ENCODE results near the gene ATAD3A.
A peak's percentile ranks its signal among the peaks of the same experiment; 100 is the strongest.

Gene ATAD3A

GRCh38 chr1:1540090-1540817, 28.3 kb downstream of the ATAD3A start, which contains the start of gene TMEM240:
TMEM240 (minus strand) TSS chr1:1540624; CDS start chr1:1540346, 278 bp downstream.
- DNase-seq (ENCODE audit: low spot score): peak; percentile 90

DNA sequence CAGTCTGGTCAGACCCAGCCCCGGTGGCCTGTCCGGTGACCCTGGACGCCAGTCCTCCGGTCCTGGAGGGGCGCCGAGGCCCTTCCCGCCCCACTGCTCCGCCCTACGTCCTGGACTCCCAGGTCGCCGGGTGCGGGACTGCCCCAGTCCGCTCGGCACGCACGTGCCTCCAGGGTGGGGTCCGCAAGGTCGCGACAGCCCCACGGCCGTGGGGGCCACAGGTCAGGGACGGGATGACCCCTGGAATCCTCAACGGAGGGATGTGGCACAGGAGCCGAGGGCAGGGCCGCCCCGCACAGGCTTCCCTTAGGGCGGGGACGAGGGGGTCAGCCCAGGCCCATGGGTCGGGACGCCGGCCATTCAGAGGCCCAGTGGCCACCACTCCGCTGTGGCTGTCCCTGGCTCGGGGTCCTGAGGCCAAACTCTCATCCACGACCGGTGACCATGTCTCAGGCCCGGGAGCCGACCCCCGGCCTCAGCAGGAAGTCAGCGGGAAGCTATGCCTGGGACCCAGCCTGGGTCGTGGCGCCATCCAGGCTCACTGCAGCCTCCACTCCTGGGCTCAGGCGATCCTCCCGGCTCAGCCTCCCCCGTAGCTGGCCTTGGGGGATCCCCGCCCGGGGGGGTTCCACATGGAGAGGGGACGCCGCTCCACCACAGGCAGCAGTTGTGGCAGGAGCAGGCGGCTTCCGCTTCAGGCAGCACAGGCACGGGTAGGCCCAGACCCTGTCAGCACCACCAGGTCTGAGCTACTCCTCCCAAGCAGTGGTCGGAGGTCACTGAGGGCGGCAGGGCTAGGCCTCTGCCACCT, 29.1 kb downstream of the ATAD3A start:
- no peak for DNase-seq (ENCODE audit: low spot score)

- no peak for DNase-seq (ENCODE audit: low spot score)
Observed at GRCh38 chr1:1541956-1542765, 30.2 kb downstream of the ATAD3A start.

DNA sequence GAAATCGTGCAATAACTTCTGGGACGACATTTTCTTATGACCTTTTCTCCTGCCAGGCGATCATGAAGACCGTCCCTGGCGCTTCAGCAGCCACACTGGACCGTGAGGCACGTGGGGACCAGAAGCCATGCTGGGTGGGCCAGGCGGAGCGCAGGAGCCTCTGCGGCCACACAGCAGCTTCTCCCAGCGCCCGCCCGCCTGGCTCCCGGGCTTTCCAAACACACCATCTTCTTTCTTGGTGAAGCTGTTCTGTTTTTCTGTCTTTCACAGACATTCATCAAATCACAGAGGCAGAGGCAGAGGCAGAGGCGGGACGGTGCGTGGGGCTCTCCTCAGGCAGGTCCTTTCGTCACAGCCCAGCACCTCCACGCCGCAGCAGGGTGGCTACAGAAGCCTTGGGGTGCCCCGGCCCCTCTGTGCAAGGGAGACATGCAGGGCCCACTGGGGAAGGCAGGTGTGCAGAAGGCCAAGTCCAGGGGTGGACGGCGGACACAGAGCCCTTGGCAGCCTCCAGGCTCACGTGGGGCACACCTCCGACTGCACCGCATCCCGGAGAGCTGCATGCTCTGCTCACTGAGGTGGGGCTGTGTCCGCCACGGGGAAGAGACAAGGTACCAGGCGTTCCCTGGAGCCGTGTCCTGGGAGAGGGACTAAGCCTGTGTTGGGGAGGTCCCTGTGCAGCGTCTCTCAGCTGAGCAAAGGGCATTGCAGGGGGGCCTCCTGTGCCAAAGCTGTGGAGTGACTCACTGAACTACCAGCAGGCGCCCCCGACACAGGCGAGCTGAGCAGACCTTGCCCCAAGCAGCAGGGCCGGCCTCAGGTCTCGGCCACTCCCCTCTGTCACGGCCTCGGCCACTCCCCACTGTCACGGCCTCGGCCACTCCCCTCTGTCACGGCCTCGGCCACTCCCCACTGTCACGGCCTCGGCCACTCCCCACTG, 31.1 kb downstream of the ATAD3A start:
- DNase-seq (ENCODE audit: low spot score): no peak

DNA sequence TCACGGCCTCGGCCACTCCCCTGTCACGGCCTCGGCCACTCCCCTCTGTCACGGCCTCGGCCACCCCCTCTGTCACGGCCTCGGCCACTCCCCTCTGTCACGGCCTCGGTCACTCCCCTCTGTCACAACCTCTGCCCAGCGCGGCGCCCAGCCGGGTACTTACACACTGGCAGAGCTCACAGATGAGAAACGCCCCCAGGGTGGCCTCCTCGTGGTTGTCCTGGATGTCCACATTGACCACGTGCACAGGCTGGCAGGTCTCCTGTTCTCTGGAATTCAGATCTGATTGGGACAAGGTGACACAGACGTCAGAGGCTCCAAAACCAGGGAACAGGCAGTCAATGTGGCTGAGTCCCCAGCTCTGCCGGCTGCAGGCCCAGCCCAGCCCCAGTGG, 31.7 kb downstream of the ATAD3A start:
- no peak for DNase-seq (ENCODE audit: low spot score)

GRCh38 chr1:1544544-1544943, 32.6 kb downstream of the ATAD3A start:
- DNase-seq (ENCODE audit: low spot score): no peak

- DNase-seq (ENCODE audit: low spot score): no peak
Observed at GRCh38 chr1:1545946-1546737, 34.2 kb downstream of the ATAD3A start.

DNA sequence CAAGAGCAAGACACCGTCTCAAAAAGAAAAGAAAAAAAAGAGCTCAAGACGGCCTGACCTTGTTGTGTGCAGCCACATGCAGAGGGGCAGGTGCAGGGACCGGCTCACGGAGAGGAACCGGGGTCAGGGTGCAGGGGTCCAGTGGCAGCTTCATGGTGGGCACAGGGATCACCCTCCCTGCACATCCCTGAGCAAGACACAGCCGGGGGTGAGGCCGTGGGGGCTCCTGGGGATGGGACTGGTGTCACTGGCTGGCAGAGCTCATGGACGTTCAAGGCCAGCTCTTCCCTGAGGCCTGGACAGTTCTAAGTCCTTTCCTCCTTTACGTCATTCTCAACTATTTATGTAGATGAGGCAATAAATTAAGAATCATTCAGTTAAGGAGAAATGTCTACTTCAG, 35.0 kb downstream of the ATAD3A start:
- no peak for DNase-seq (ENCODE audit: low spot score)

DNA sequence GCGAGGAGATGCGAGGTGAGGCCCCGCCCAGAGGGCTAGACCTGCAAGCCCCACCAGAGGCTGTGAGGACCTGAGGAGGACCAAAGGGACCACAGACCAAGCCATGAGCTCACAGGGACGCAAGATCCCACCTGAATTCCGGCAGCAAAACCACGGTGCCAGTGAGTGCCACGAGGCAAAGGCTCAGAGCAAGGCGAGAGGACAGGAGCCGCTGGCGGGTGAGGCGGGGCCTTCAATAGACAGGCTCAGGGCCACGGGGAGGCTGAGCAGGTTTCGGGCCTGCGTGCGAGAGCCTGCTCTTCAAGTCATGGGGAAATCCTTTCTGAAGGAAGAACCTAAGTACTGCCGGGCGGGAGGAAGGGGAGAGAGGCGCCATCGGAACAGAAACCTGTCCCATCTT, 35.5 kb downstream of the ATAD3A start:
- no peak for DNase-seq (ENCODE audit: low spot score)

- no peak for DNase-seq (ENCODE audit: low spot score)
Observed at GRCh38 chr1:1548591-1548990, 36.6 kb downstream of the ATAD3A start.

DNA sequence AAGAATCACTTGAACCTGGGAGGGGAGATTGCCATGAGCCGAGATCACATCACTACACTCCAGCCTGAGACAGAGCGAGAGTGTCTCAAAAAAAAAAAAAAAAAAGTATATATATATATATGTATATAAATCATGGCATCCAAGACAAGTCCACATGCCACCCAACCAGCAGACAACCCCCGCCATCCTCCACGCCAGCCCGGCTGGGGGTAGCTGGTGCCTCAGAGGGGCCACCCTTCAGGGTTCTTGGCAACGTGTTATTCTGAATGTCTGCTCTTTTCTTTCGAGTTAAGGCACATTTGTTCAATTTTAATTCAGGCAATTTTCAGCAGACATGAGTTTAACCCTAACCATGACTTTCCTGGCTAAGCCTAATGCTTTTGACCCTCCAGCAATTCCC, 38.1 kb downstream of the ATAD3A start:
- no peak for DNase-seq (ENCODE audit: low spot score)

DNA sequence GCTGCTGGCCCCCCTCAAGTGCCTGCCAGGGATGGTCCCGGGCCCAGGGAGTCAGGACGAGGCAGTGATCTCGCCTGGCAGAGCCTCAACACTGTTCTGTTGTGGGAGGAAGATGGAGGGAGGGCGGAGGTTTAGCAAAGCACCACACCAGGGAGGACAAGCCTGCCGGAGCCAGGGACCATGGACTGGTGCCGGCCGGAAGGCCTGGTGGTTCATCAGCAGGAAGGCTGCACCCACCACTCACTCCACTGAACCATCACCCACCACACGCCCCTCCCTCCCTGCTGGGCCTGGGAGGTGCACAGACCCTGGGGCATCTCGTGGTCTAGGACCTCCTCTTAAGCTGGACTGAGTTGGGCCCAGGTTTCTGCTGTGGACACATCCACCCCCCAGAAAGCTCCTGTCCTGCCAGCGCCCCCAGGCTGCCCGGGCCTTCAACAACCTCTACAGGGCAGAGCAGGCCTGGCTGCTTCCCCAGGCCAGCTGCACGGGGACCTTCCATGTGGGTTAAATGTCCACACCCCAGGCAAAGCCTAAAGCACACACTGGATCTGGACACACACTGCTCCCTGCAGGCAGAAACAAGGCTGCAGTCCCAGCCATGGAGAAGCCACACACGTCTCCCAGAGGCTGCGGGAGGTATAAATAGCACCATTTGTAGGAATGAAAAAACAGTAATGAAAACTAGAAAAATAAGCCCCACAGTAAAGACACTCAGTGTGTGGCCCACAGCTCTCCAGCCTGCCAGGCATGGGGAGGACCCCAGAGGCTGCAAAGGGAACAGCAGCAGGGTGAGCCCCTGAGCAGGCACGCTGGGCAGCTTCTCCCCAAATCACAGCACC, 38.9 kb downstream of the ATAD3A start:
- DNase-seq (ENCODE audit: low spot score): no peak

- DNase-seq (ENCODE audit: low spot score): no peak
Observed at GRCh38 chr1:1551524-1552262, 39.7 kb downstream of the ATAD3A start.

DNA sequence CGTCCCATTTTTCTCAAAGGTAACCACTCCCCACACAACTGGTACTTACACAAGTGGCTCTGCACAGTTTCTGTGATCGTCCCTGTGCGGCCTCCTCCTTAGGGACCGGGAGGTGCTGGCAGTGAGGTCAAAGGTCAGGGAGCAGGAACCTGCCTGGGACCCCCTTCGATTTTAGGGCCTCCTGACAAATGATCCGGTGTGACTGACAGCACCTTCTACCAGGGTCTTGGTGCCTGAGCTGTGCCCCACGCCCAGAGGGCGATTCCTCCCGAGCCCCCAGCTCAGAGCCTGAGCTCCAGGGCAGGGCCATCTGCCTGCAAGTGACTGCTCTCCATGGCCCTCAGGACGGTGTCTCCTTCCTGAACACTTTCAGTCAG, 40.3 kb downstream of the ATAD3A start:
- DNase-seq (ENCODE audit: low spot score): no peak

DNA sequence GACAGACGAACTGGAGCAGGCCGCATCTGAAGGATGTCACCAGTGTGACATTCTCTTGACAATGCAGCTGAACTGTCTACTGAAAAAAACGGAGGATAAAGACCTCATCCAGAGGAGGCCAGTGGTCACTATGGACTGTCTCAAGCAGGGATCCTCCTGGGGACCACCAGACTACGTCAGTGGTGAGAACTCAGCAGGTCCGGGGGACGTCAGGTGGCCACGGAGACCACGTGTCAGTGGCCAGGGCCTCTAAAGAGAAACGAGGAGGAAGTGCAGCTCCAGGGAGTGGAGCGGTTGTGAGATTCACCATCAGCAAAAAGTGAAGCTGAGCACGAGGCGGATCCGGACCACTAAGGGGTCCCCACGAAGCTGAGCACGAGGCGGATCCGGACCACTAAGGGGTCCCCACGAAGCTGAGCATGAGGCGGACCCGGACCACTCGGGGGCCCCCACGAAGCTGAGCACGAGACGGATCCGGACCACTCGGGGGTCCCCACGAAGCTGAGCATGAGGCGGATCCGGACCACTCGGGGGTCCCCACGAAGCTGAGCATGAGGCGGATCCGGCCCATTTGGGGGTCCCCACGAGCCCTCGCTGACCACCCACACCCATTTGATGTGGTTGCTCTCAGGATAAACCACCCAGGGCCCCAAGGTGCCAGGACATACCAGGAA, 42.0 kb downstream of the ATAD3A start:
- DNase-seq (ENCODE audit: low spot score): no peak

DNA sequence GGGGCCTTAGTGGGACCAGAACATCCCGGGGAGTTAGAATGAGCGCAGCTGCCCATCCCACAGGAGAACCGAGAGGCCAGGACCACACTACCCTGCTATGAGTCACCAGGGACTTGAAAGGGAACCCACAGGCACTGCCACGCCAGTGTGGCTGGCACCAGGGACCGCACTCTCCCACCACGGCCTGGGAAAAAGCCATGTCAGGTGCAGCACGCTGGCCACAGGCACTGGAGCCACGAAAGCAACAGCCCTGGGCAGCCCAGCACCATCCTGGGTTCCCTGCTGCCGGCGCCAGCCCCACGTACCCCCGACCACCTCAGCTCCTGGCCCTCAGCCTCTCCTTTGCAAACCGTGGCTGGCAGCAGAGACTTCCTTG, 42.6 kb downstream of the ATAD3A start:
- DNase-seq (ENCODE audit: low spot score): no peak

GRCh38 chr1:1554926-1555915, 43.3 kb downstream of the ATAD3A start:
- DNase-seq (ENCODE audit: low spot score): peak; percentile 82

Data from ecto neural progenitor cell (in vitro differentiated cells).